GM23338 (cell line): ENCODE data around the gene PRMT3. TPM values are rescaled to one million over a fixed set of nuclear protein-coding genes. Genes with fewer than 3 reads are reported as not detected.

Experiments used
- ATAC-seq: fragments of 200-7000 bp; cut with Tn5 transposase; 3 replicates; pipeline ENCODE4 v1.9.1; 2020
- DNase-seq: peaks from one replicate; pipeline ENCODE4 v3.0.0-alpha.2; 2015; ENCODE audit warnings: low spot score
- H2AFZ ChIP-seq: fragments of 200-600 bp; sonication (generic); 2 replicates; pipeline ENCODE4 v1.8.0; 2016; ENCODE audit warnings: antibody characterized with exemption, mild to moderate bottlenecking, moderate library complexity
- H3F3A ChIP-seq: fragments of 200-600 bp; sonication (generic); replicated peaks from 2 replicates; pipeline ENCODE4 v1.8.0; 2017; ENCODE audit warnings: antibody characterized with exemption, mixed run types, low read depth
- H3K27ac ChIP-seq: fragments of 200-600 bp; sonication (generic); 2 replicates; pipeline ENCODE4 v1.6.1; 2016; ENCODE audit warnings: low read depth
- H3K27me3 ChIP-seq: fragments of 200-600 bp; sonication (generic); 2 replicates; pipeline ENCODE4 v1.8.0; 2016; ENCODE audit warnings: mild to moderate bottlenecking, mixed run types, moderate library complexity; ENCODE audit not compliant: insufficient read depth
- H3K36me3 ChIP-seq: fragments of 200-600 bp; sonication (generic); 2 replicates; pipeline ENCODE4 v1.8.0; 2016; ENCODE audit warnings: mild to moderate bottlenecking; ENCODE audit not compliant: insufficient read depth
- H3K4me1 ChIP-seq: fragments of 200-600 bp; sonication (generic); 2 replicates; pipeline ENCODE4 v1.8.0; 2016; ENCODE audit warnings: mild to moderate bottlenecking, moderate library complexity; ENCODE audit not compliant: insufficient read depth
- H3K4me2 ChIP-seq: fragments of 200-600 bp; sonication (generic); 2 replicates; pipeline ENCODE4 v1.7.1; 2017; ENCODE audit warnings: mixed run types
- H3K4me3 ChIP-seq: fragments of 200-600 bp; sonication (generic); 2 replicates; pipeline ENCODE4 v1.6.1; 2016; ENCODE audit warnings: mixed run types
- H3K79me2 ChIP-seq: fragments of 200-600 bp; sonication (generic); replicated peaks from 2 replicates; pipeline ENCODE4 v1.8.0; 2017; ENCODE audit warnings: mild to moderate bottlenecking; ENCODE audit not compliant: insufficient read depth
- H3K9me2 ChIP-seq: fragments of 200-600 bp; sonication (generic); 2 replicates; pipeline ENCODE4 v1.8.0; 2017; ENCODE audit not compliant: insufficient read depth
- H4K20me1 ChIP-seq: fragments of 200-600 bp; sonication (generic); replicated peaks from 2 replicates; pipeline ENCODE4 v1.8.0; 2017; ENCODE audit warnings: mild to moderate bottlenecking; ENCODE audit not compliant: insufficient read depth
- H3K27ac Mint-ChIP-seq: 2 replicates; pipeline ENCODE4 v1.8.0; 2020; ENCODE audit warnings: inconsistent platforms, mild to moderate bottlenecking, moderate library complexity, mixed read lengths
- H3K27me3 Mint-ChIP-seq: 3 replicates; pipeline ENCODE4 v1.8.0; 2022; ENCODE audit warnings: low read depth, mild to moderate bottlenecking, moderate library complexity, mixed read lengths, inconsistent platforms; ENCODE audit not compliant: insufficient read depth, poor library complexity
- H3K36me3 Mint-ChIP-seq: 3 replicates; pipeline ENCODE4 v1.8.0; 2021; ENCODE audit warnings: low read depth, mild to moderate bottlenecking, inconsistent platforms, moderate library complexity, mixed read lengths
- H3K4me1 Mint-ChIP-seq: 3 replicates; pipeline ENCODE4 v1.8.0; 2020; ENCODE audit warnings: mild to moderate bottlenecking, inconsistent platforms, mixed read lengths
- H3K4me3 Mint-ChIP-seq: 3 replicates; pipeline ENCODE4 v1.8.0; 2021; ENCODE audit warnings: moderate library complexity, mild to moderate bottlenecking, inconsistent platforms, mixed read lengths
- H3K9me3 Mint-ChIP-seq: 3 replicates; pipeline ENCODE4 v1.8.0; 2020; ENCODE audit warnings: moderate library complexity, mild to moderate bottlenecking, inconsistent platforms, mixed read lengths
- CREB1 ChIP-seq: fragments of 250-450 bp; sonication (Bioruptor Pico); IDR thresholded peaks from 2 replicates; pipeline ENCODE4 v1.5.0; 2020; ENCODE audit warnings: low read depth, mild to moderate bottlenecking, moderate library complexity
- EZH2 ChIP-seq: fragments of 200-600 bp; sonication (generic); IDR thresholded peaks from one replicate; pipeline ENCODE4 v1.8.0; 2017; ENCODE audit warnings: antibody characterized with exemption, mild to moderate bottlenecking, low read depth; ENCODE audit not compliant: unreplicated experiment
- EZH2phosphoT487 ChIP-seq: fragments of 200-600 bp; sonication (generic); IDR thresholded peaks from one replicate; pipeline ENCODE4 v1.8.1; 2018; ENCODE audit warnings: antibody characterized with exemption; ENCODE audit not compliant: unreplicated experiment
- JUNB ChIP-seq: IDR thresholded peaks from one replicate; pipeline ENCODE4 v1.6.1; 2016; ENCODE audit warnings: antibody characterized with exemption; ENCODE audit not compliant: unreplicated experiment
- NANOG ChIP-seq: IDR thresholded peaks from 2 replicates; pipeline ENCODE4 v1.6.1; 2016; ENCODE audit warnings: antibody characterized with exemption, borderline replicate concordance
- POLR2AphosphoS5 ChIP-seq: IDR thresholded peaks from 2 replicates; pipeline ENCODE4 v1.6.1; 2016; ENCODE audit warnings: antibody characterized with exemption, low read depth
- STAT1 ChIP-seq: IDR thresholded peaks from one replicate; pipeline ENCODE4 v1.6.1; 2016; ENCODE audit warnings: antibody characterized with exemption; ENCODE audit not compliant: unreplicated experiment
- ZNF114 ChIP-seq: fragments of 250-450 bp; sonication (Bioruptor Pico); IDR thresholded peaks from 2 replicates; pipeline ENCODE4 v1.5.0; 2020; ENCODE audit warnings: mild to moderate bottlenecking, moderate library complexity
- ZNF331 ChIP-seq: fragments of 250-450 bp; sonication (Bioruptor Pico); IDR thresholded peaks from 2 replicates; pipeline ENCODE4 v1.5.0; 2020; ENCODE audit warnings: low read depth, mild to moderate bottlenecking, moderate library complexity
- polyA plus RNA-seq: library from polyadenylated mRNA; unstranded; fragments of >200 nt; fragmentation: Nextera tagmentation; extraction: Ambion mirVana; gene quantifications from 2 replicates; pipeline ENCODE4 v1.2.1, GENCODE V29; 2016
- total RNA-seq: library from RNA; depleted of rRNA; stranded (reverse); fragments of >200 nt; shearing (Covaris generic); gene quantifications from 2 replicates; pipeline ENCODE4 v1.2.3, GENCODE V29; 2014
- TF ChIP-seq, protein P1 (sequence below): fragments of 250-450 bp; sonication (Bioruptor Pico); IDR thresholded peaks from 2 replicates; pipeline ENCODE4 v1.5.0; 2020; ENCODE audit warnings: mild to moderate bottlenecking, moderate library complexity
- TF ChIP-seq, protein P2 (sequence below): IDR thresholded peaks from 2 replicates; pipeline ENCODE4 v1.6.1; 2016; ENCODE audit warnings: antibody characterized with exemption
- TF ChIP-seq, protein P3 (sequence below), 2 experiments: fragments of 200-600 bp in 1 of 2; sonication (generic) in 1 of 2; conservative IDR thresholded peaks; 2 replicates each; pipeline versions ENCODE4 v1.5.1 to v1.6.1; 2016 to 2017; ENCODE audit warnings: antibody characterized with exemption in 2 of 2, low read depth in 2 of 2, mild to moderate bottlenecking in 2 of 2, moderate library complexity in 1 of 2
- TF ChIP-seq, protein P4 (sequence below): IDR thresholded peaks from one replicate; pipeline ENCODE4 v1.6.1; 2018; ENCODE audit warnings: antibody characterized with exemption; ENCODE audit not compliant: unreplicated experiment

The PRMT3 gene
- total and polyA plus RNA-seq, 2 experiments from 2014 or later, result 19.0 to 35.0 TPM

DNA sequence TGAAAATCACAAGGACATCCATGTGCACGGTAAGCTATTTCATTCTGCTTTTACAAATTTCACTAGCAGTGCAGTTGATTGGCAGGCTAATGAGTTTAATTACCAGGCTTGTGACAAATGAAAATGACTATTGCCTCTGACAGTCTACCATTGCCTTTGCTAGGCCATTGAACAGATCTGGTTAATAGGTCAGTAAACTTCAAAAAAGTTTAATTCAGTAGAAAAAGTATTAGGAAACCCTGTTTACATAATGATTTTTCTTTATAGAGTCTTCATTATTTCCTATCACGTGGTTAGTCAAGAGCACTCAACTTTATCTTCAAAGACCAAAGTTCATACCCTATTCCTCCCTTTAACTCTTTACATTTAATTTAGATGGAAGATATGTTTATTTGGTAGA is 77.0 kb downstream of the PRMT3 start:
- Mint-ChIP-seq H3K27ac (no peak overlapping the region), H3K27me3 (no peaks in the 10 kb centered on the region), H3K4me3 (no peak overlapping the region), H3K36me3 (no peaks in the 10 kb centered on the region; the same call in 2 of the 3 replicates), H3K4me1 (no peaks in the 10 kb centered on the region), H3K9me3 (no peaks in the 10 kb centered on the region)
- no peaks in the 10 kb centered on the region for H3K27me3 ChIP-seq
- no peaks in the 10 kb centered on the region for H3F3A ChIP-seq
- no peak for ATAC-seq
- H3K9me2 ChIP-seq, result no peaks in the 10 kb centered on the region
- H3K36me3 ChIP-seq, result no peaks in the 10 kb centered on the region
- H4K20me1 ChIP-seq, result no peaks in the 10 kb centered on the region
- no peak overlapping the region for H3K4me3 ChIP-seq
- no peak for DNase-seq
- TF ChIP-seq EZH2, result no peak
- TF ChIP-seq, protein P1, sequence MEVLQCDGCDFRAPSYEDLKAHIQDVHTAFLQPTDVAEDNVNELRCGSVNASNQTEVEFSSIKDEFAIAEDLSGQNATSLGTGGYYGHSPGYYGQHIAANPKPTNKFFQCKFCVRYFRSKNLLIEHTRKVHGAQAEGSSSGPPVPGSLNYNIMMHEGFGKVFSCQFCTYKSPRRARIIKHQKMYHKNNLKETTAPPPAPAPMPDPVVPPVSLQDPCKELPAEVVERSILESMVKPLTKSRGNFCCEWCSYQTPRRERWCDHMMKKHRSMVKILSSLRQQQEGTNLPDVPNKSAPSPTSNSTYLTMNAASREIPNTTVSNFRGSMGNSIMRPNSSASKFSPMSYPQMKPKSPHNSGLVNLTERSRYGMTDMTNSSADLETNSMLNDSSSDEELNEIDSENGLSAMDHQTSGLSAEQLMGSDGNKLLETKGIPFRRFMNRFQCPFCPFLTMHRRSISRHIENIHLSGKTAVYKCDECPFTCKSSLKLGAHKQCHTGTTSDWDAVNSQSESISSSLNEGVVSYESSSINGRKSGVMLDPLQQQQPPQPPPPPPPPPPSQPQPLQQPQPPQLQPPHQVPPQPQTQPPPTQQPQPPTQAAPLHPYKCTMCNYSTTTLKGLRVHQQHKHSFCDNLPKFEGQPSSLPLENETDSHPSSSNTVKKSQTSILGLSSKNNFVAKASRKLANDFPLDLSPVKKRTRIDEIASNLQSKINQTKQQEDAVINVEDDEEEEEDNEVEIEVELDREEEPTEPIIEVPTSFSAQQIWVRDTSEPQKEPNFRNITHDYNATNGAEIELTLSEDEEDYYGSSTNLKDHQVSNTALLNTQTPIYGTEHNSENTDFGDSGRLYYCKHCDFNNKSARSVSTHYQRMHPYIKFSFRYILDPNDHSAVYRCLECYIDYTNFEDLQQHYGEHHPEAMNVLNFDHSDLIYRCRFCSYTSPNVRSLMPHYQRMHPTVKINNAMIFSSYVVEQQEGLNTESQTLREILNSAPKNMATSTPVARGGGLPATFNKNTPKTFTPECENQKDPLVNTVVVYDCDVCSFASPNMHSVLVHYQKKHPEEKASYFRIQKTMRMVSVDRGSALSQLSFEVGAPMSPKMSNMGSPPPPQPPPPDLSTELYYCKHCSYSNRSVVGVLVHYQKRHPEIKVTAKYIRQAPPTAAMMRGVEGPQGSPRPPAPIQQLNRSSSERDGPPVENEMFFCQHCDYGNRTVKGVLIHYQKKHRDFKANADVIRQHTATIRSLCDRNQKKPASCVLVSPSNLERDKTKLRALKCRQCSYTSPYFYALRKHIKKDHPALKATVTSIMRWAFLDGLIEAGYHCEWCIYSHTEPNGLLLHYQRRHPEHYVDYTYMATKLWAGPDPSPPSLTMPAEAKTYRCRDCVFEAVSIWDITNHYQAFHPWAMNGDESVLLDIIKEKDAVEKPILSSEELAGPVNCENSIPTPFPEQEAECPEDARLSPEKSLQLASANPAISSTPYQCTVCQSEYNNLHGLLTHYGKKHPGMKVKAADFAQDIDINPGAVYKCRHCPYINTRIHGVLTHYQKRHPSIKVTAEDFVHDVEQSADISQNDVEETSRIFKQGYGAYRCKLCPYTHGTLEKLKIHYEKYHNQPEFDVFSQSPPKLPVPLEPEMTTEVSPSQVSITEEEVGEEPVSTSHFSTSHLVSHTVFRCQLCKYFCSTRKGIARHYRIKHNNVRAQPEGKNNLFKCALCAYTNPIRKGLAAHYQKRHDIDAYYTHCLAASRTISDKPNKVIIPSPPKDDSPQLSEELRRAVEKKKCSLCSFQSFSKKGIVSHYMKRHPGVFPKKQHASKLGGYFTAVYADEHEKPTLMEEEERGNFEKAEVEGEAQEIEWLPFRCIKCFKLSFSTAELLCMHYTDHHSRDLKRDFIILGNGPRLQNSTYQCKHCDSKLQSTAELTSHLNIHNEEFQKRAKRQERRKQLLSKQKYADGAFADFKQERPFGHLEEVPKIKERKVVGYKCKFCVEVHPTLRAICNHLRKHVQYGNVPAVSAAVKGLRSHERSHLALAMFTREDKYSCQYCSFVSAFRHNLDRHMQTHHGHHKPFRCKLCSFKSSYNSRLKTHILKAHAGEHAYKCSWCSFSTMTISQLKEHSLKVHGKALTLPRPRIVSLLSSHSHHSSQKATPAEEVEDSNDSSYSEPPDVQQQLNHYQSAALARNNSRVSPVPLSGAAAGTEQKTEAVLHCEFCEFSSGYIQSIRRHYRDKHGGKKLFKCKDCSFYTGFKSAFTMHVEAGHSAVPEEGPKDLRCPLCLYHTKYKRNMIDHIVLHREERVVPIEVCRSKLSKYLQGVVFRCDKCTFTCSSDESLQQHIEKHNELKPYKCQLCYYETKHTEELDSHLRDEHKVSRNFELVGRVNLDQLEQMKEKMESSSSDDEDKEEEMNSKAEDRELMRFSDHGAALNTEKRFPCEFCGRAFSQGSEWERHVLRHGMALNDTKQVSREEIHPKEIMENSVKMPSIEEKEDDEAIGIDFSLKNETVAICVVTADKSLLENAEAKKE (CRISPR knock-in tag), result no peak
- TF ChIP-seq, protein P2, sequence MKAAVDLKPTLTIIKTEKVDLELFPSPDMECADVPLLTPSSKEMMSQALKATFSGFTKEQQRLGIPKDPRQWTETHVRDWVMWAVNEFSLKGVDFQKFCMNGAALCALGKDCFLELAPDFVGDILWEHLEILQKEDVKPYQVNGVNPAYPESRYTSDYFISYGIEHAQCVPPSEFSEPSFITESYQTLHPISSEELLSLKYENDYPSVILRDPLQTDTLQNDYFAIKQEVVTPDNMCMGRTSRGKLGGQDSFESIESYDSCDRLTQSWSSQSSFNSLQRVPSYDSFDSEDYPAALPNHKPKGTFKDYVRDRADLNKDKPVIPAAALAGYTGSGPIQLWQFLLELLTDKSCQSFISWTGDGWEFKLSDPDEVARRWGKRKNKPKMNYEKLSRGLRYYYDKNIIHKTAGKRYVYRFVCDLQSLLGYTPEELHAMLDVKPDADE, result no peak
- TF ChIP-seq, protein P3, sequence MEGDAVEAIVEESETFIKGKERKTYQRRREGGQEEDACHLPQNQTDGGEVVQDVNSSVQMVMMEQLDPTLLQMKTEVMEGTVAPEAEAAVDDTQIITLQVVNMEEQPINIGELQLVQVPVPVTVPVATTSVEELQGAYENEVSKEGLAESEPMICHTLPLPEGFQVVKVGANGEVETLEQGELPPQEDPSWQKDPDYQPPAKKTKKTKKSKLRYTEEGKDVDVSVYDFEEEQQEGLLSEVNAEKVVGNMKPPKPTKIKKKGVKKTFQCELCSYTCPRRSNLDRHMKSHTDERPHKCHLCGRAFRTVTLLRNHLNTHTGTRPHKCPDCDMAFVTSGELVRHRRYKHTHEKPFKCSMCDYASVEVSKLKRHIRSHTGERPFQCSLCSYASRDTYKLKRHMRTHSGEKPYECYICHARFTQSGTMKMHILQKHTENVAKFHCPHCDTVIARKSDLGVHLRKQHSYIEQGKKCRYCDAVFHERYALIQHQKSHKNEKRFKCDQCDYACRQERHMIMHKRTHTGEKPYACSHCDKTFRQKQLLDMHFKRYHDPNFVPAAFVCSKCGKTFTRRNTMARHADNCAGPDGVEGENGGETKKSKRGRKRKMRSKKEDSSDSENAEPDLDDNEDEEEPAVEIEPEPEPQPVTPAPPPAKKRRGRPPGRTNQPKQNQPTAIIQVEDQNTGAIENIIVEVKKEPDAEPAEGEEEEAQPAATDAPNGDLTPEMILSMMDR (conservative IDR thresholded peaks at IDR 0.05; ENCODE audit: low read depth in 2 of 2), result no peak
- no peak for TF ChIP-seq CREB1 (CRISPR knock-in tag)
- no peak for TF ChIP-seq EZH2phosphoT487
- no peak for TF ChIP-seq POLR2AphosphoS5
- no peak for TF ChIP-seq NANOG
- no peak for TF ChIP-seq ZNF114
- TF ChIP-seq JUNB, result no peak
- TF ChIP-seq, protein P4, sequence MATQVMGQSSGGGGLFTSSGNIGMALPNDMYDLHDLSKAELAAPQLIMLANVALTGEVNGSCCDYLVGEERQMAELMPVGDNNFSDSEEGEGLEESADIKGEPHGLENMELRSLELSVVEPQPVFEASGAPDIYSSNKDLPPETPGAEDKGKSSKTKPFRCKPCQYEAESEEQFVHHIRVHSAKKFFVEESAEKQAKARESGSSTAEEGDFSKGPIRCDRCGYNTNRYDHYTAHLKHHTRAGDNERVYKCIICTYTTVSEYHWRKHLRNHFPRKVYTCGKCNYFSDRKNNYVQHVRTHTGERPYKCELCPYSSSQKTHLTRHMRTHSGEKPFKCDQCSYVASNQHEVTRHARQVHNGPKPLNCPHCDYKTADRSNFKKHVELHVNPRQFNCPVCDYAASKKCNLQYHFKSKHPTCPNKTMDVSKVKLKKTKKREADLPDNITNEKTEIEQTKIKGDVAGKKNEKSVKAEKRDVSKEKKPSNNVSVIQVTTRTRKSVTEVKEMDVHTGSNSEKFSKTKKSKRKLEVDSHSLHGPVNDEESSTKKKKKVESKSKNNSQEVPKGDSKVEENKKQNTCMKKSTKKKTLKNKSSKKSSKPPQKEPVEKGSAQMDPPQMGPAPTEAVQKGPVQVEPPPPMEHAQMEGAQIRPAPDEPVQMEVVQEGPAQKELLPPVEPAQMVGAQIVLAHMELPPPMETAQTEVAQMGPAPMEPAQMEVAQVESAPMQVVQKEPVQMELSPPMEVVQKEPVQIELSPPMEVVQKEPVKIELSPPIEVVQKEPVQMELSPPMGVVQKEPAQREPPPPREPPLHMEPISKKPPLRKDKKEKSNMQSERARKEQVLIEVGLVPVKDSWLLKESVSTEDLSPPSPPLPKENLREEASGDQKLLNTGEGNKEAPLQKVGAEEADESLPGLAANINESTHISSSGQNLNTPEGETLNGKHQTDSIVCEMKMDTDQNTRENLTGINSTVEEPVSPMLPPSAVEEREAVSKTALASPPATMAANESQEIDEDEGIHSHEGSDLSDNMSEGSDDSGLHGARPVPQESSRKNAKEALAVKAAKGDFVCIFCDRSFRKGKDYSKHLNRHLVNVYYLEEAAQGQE, result no peak
- no peak for TF ChIP-seq ZNF331 (CRISPR knock-in tag)
- no peak for TF ChIP-seq STAT1
- H3K79me2 ChIP-seq, result no peaks in the 10 kb centered on the region
- no peak overlapping the region for H3K4me2 ChIP-seq
- no peak overlapping the region for H3K27ac ChIP-seq
- no peaks in the 10 kb centered on the region for H3K4me1 ChIP-seq
- no peak overlapping the region for H2AFZ ChIP-seq
